HG03439 (cell line): ENCODE data around the gene HEMK1.
A peak's percentile ranks its signal among the peaks of the same experiment; 100 is the strongest.

Experiments
- ATAC-seq: cut with Tn5 transposase; IDR thresholded peaks from one replicate; pipeline ENCODE4 v1.9.1; 2021; ENCODE audit warnings: mild to moderate bottlenecking, moderate library complexity; ENCODE audit not compliant: unreplicated experiment

Gene HEMK1

DNA sequence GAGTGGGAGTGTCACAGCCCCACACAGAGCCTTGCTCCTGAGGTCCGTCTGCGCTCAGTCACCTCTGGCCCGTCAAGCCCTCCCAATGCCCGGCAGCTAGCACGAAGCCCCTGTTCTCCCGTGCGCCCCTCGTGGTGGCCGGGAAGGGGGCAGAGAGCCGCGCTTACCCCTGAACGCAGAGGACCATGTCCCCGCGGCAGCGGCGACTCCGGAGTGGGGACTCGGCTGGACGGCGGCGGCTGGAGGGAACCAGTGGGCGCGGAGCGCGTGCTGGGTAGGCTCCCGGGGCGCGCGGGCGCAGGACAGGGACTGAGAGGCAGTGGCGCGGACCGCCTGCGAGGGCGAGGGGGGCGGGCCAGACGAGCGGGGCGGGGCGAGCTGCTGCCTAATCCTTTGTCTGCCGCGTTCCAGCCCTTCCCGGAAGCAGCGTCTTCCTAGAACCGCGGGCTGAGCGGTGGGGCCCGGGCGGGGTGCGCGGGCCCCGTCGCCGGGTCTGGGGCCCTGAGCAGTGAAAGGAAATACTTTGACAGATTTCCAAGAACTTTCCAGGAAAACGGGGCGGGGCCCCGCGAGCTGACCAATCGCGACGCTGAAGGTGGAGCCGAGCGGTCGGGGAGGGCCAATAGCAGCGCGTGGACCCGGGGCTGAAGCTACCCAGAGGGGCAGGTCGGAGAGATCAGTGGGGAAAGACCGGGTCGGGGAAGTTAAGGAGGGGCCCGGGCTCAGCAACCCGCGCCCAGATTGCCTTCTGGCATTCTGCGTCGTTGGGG, 42.3 kb downstream of the HEMK1 start, which contains the start of gene CISH:
Gene CISH, minus strand, starts transcription at position 311 of the 770 bp plus-strand sequence. Its CDS starts 124 bp downstream, at position 187.
- ATAC-seq, result peak; percentile 65

DNA sequence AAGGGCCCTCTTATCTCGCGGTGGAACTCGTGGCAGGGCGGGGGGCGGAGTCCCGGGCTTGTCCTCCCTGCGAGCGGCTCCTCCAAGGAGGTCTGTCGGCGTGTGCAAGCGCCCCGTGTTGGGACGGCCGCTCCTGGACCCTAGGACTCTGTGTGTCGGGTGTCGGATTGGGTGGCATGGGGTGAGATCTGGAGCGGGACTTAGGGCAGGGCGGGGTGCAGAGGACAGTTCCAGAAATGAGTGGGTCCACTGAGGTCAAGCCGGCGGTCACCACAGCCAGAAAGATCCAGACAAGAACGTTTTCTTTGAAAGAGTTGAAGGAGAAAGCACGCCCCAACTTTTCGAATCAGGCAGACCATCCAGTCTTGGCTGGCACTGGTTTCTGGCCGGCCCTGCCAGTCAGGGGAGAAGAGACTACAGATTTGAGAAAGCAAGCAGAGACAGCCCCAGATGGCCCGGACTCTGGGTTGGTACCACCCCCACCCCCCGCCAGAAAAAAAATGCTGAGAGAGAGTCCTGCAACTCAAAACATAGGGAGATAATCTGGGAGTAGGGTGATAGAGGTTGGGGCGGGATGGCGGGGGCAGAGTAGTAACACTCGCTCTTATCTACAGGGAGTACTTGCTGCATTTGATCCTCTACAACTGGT, 43.0 kb downstream of the HEMK1 start:
- peak; percentile 11 for ATAC-seq

DNA sequence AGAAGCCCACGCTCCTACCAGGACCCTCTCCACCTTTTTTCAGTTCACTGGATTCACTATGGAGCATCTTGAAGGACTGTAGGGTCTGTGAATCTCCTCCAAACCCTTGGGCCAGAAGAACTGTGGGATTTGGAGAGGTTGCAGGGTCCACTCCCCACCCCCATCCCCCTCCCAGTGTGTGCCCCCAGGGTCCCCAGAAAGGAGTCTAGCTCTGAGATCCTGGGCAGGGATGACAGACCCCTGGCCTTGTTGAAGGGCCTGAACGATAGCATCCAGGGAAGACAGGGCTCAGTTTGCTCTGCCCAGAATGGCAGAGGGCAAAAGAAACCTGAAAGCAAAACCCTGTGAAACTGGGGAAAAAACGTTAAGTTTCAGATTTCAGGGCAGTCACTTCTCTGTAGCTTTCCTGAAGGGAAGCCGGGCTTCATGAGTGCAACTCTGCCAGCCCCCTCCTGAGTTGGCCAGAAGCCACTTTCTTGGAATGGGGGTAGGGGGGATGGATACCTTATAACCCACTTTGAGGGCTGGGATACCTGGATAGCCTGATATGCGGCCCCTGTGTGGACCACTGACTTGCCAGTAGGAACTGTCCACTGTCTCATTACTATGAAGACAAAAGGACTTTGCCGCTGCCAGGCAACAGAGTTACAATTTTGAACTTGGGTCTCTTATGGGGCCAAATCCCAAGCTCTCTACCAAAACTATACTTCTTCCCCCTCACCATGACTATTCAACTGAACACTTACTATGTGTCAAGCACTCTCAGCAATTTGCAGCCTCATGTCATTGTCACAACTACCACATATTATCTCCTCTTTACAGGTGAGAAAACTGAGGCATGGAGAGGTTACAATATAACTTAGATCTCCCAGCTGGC, 43.9 kb downstream of the HEMK1 start:
- ATAC-seq, result no peak

DNA sequence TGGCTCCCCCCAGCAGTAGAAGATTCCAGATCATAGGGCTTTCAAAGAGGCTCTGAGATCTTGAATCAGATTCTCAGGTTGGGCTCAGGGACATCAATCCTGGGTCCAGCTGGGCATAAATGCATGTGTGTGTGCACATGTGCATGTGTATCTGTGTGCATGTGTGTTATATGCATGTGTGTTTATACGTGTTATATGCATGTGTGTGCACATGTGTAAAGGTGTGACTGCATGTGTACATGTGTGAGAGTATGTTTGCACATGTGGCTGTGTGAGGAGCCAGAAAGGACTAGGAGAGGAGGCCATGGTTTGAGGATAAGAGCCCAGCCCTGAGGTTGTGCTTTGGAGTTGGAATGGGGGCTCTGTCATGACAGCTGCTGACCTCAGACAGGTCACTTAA, 45.9 kb downstream of the HEMK1 start:
- no peak for ATAC-seq

DNA sequence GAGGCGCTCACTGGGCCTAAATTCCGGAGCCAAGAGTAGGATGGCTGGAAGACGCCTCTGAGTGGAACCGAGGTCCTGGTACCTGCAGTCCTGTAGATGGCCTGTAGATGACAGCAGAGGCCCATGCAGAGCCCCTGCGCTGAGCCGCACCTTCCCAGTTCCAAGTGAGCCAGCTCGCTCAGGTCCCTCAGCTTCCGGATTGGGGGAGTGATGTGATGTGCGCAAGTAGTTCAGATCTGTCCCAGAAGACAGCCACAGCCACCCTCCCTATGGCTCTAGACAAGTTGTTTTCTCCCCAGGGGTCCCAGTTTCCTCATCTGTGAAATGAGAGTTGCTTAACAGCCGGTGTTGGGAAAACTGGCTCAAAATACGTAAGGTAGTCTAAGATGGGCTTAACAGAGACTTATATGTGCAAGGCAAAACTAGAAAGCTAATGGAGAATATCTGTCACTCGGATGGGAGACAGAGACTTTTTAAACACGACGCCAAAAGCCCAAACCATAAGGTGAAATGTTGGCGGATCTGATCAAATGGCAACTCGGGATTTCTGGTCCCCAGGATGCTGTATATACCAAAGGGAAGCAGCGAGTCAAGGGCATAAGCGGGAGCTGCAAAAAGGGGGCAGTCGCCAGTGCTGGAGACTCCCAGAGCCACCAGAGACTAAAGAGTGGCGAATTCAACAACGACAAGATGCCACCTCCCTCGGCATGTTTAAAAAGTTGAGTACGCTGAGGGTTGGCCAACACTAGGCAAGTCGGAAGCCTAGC, 46.9 kb downstream of the HEMK1 start:
- ATAC-seq, result peak; percentile 30

DNA sequence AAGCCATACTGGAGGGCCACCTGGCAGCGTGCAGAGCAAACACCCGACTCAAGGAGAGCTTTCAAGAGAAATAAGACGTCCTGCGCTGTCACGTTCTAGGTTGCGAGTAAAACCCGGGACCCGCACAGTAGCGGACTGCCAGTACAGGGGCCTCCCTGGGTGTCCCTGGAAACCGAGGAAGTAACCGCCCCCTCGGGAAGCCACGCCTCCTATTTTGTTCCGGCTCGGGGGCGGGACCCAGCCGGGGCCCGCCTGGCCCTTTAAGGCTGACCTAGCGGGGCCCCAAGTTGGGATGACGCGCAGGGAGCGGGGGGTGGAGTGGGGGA, 47.4 kb downstream of the HEMK1 start:
- ATAC-seq, result peak; percentile 71

DNA sequence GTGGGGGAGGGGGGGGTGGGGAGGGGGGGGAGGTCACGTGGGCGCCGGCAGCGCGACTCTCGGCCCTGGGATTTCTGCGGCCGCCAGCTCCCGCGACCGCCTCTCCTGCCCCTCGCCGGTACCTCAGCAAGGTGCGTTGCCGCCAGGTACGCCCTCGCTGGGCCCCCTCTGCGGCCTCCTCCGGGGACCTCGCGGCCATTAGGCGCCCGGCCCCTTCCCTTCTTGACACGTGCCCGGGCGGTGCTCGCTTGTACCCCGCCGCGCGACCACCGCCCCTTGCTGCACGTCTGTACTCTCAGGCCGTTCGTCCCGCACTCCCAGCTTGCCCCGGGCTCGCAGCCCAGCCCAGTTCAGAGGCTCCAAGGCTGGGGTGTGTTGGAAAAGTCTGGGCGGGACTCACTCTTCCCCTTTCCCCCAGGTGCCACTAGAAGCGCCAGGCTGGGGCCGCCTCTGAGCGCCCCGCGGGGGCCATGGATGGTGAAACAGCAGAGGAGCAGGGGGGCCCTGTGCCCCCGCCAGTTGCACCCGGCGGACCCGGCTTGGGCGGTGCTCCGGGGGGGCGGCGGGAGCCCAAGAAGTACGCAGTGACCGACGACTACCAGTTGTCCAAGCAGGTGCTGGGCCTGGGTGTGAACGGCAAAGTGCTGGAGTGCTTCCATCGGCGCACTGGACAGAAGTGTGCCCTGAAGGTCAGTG, 47.9 kb downstream of the HEMK1 start, which contains the start of gene MAPKAPK3:
Gene MAPKAPK3, plus strand, starts transcription at position 56 of the 696 bp plus-strand sequence. Its CDS starts 415 bp downstream, at position 471.
- ATAC-seq, result peak; percentile 7

DNA sequence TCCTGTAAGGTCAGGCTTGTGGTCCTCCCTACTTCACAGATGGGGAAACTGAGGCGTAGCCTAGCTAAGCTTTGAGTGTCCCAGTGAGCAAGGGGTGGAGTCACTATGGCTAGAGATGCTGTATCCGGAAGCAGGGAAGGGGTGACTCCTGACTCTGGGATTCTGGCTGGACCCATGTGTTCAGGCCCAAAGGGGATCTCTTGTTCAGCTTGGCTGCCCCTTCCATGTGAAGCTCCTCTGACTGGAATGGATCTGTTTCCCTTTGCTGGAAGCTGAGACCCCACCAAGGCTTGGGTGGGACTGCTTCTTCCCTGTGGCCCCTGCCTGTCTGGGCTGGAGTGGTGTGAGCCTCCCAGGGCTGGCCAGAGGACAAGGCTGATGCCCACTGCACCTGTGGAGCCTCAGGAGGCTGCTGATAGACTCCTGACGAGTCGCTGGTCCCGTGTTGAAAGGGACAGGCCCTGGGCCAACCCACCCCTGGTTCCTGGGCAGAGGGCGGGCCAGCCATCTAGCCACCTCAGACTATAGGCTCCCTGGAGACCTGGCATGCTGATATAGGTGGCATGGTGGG, 48.7 kb downstream of the HEMK1 start:
- ATAC-seq, result no peak

DNA sequence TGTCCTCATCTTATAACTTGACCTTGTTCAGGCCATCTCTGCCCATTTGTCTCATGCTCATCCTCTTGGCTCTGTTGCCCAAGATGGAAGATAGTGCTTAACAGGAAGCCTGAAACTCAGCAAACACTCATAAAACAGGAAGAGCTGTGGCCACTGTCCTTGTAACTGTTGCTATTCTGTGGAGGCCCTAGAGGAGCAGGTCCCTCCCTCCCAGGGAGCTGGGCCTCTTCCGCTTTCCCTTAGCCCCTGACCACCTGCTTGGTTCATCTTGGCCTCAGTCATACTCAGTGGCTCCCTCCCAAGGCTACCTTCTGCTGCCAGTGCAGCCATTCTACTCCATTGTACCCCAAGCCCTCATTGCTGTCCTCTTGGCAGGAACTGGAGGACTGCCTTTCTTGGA, 51.1 kb downstream of the HEMK1 start:
- ATAC-seq, result no peak

DNA sequence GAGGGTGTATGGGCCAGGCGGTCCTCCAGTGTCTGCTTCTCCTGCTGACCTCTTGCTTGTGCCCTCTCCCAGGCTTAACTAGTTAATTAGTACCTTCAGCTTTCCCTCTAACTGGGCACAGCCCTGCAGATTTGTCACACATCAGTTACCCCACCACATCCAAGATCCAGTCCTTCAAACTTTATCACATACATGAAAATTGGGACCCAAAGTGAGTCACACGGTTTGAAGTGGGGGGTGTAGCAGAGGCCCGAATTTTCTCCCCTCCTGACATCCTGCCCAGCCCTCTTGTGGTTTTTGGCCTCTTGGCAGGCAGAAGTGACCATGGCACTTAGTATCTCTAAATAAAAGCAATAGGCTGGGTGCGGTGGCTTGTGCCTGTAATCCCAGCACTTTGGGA, 51.5 kb downstream of the HEMK1 start:
- ATAC-seq, result no peak

DNA sequence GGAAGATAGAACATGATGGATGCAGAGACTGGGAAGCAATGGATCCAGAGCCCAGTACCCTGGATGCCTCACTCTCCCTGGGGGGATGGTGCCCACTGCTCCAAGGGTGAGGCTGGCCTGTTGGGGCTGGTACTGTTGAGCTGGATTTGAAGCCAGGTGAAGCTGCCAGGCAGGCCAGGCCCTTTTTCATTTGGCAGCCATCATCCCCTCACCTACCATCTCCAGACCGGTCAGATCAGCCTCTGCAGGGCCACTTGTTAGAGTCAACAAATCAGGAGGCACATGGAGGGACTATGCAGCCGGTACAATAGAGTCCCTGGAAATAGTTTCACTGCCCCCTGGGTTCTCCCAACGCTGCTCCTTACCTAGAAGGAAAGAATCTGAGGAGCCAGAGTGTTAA, 53.6 kb downstream of the HEMK1 start:
- no peak for ATAC-seq

DNA sequence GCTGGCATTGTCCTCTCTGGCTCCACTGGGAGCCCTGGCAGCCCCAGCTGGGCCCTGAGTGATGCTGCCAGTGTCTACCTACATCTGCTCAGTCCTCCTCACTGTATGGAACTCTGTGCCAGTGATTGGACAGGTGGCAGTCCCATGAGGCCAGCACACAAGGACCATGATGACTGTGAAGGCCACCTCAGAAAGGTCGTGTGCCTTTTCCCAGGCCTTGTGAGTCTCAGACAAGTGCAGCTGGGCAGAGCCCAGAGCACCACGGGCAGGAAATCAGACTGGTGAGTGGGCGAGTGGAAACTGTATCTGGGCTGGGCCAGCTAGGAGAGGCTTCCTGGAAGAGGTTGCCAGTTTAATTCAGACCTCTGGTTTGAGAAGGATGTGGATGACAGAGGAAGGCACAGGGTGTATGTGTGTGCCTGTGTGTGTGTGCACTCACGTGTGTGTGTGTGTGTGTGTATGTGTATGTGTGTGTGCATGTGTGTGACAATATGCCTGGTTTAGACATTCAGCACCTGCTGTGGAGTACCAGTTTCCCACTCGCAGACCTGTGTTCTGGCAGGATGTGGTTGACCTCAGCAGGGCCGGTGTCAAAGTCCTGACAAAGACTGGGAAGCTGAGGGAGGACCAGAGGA, 54.6 kb downstream of the HEMK1 start:
- no peak for ATAC-seq

DNA sequence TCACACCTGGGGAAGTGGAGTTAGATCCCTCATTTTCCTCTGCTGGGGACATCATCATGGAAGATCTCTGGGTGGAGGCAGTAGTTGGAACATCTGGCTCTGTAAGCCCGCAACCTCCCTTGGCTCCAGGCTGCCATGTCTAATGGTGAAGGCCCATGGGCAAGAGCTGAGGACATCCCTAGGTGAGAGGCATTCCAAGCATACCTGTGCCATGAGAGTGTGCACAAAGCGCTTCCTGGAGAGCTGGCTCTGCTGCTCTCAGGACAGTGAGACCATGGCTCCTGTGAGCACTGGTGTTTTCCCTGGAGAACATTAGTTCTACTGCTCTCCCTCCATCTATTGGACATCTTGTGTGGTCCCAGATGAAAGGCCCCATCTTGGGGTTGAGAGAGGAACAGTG, 55.3 kb downstream of the HEMK1 start:
- ATAC-seq, result no peak

DNA sequence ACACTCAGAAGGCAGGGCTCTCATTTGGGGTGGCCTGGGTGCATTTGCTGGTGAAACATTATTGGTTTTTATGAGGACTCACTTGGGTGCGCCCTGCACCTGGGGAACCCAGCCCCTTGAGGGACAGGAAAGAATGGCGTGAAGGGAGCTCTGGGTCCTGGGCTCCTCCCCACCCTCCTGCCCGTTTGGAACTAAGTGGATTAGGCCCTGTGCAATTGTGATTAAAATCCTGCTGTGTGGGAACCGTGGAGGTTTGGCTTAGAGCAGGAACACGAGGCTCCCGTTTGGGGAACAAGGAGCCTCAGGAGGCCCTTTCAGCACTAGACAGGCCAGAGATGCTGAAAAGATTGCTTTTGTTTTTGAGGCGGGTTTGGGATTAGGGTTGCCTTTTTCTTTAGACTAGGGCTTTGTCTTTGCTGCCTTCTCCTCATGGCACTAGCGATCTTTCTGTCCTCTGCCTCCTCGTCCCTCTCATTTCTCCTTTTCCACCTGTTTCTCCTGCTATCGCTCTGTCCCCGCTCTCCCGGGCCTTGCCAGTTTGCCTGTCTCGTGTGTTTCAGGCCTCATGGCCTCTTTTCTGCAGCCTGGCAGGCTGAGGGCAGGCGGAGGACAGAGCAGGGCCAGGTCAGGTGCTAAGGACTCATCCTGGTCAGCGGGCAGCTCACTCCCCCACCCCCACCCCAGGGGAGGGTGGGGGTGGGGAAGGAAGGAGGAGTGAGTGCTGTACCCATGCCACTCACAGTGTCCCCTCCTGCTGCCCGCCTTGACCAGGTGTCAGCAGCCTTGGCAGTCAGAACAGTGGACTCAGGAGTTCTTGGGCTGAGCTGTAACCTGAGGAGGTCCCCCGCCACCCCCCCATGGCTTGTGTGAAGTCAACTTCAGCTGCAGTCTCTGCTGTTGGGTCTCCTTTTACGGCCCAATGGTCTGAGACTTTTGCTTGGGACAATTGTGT, 56.2 kb downstream of the HEMK1 start:
- ATAC-seq, result no peak

DNA sequence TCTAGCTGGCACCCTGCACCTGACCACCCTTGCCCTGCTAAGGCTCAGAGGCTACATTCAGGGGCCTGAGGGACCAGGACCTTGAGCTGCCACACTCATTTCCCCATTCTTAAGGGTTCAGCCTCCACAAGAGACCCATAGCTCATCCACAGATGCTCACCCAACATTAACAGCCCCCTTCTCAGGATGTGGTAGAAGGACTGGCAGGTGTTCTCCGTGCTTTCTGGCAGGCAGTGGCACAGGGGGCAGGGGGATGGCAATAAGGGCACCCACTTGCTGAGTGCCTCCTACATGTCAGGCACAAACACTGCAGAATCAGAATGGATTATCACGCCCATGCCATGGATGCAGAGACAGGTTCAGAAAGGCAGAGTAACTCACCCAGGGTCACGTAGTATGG, 57.1 kb downstream of the HEMK1 start:
- no peak for ATAC-seq

DNA sequence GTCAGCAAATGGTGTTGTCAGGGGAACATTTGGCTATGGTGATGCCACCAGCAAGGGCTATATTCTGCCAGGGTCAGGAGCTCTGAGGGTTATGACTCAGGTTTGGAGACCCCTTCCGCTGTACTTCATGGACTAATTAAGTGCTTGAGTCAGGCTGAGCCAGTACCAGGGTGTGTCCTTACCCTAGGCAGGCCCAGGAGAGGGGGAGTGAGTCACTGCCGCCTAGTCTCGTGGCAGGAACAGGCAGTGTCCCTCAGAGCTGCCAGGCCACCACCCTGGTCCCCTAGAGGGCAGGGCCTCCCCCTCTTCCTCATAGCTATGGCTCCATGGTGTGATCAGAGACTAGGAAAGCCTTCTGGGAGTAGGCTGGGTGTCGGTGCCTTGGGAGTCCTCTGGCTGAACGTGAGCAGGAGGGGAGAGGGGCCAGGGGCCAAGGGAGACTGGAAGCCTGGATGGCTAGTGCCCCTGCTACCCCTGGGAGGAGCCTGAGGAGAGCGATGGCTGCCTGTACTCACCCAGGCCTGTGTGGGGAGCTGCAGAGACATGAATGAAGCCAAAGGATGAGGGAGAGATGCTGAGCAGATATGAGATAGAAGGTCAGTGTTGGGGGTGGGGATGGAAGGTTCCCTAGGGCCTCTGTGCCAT, 58.2 kb downstream of the HEMK1 start:
- ATAC-seq, result no peak

DNA sequence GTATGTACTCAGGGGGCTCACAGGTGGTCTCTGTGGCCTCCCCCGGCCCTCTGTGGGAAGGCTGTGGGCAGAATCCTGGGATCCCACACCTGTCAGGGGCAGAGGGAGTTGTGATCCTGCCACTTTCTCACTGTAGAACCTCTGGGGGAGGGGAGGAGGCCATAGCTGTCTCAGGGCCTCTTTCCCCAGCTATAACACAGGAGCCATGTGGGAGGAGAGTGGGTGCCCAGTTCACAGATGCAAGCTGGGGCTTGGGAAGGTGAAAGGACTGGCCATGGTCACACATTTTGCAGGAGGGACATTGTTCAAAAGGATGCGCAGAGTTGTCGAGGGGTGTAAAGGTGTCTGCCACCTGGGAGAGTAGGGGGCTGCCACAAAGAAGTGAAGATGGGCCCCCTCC, 59.3 kb downstream of the HEMK1 start:
- no peak for ATAC-seq

DNA sequence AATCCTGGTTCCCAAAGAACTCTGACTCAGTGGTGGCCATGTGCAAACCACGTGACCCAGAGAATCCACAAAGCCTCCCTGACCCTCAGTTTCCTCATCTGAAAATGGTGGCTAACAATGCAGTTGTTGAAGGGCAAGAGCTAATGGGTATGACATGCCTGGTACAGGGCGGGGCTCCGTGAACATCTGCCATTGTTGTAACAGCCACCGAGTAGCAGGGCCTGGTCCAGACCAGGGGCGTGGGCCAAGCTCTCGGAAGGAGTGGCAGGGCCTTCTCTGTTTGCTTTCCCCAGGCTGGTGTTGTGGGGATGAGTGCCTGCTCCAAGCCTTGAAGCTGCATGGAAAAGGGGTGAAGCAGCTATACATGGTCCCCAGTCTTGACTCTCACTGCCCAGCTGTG, 61.1 kb downstream of the HEMK1 start:
- no peak for ATAC-seq
